Upper lobe of left lung (tissue), 6 donors: ENCODE data around the gene SPTBN1. TPM values are rescaled to one million over a fixed set of nuclear protein-coding genes. Genes with fewer than 3 reads are reported as not detected.
A peak's percentile ranks its signal among the peaks of the same experiment; 100 is the strongest.

Source experiments
- ATAC-seq, 2 donors: fragments of 200-7000 bp; cut with Tn5 transposase; one replicate each; pipeline ENCODE4 v1.9.1; 2022; ENCODE audit warnings: mild to moderate bottlenecking in 2 of 2, moderate library complexity in 2 of 2; ENCODE audit not compliant: low FRiP score in 2 of 2
- DNase-seq, 2 donors: peaks; one replicate each; pipeline ENCODE4 v3.0.0-alpha.2; 2019 to 2020
- H3K27ac ChIP-seq, 4 donors: fragments of 200-600 bp; sonication (generic); one replicate each; pipeline ENCODE4 v1.5.1; 2016 to 2019
- H3K27me3 ChIP-seq, 4 donors: fragments of 200-600 bp; sonication (generic); one replicate each; pipeline ENCODE4 v1.5.1; 2017 to 2019
- H3K36me3 ChIP-seq, 4 donors: fragments of 200-600 bp; sonication (generic); one replicate each; pipeline ENCODE4 v1.5.1; 2016 to 2019
- H3K4me1 ChIP-seq, 4 donors: fragments of 200-600 bp; sonication (generic); one replicate each; pipeline ENCODE4 v1.5.1; 2018 to 2019
- H3K4me3 ChIP-seq, 4 donors: fragments of 200-600 bp; sonication (generic); one replicate each; pipeline ENCODE4 v1.5.1; 2017 to 2019; ENCODE audit warnings: mild to moderate bottlenecking in 2 of 4, moderate library complexity in 1 of 4
- H3K9me3 ChIP-seq, 4 donors: fragments of 200-600 bp; sonication (generic); one replicate each; pipeline ENCODE4 v1.5.1; 2018 to 2019
- CTCF ChIP-seq, 6 experiments: fragments of 450-650 bp in 4 of 6; fragments of 200-600 bp in 2 of 6; sonication (generic) in 2 of 6; IDR thresholded peaks; one replicate each; pipeline ENCODE4 v1.5.1; 2016 to 2019; ENCODE audit warnings: antibody characterized with exemption in 6 of 6
- EP300 ChIP-seq, 4 donors: sonication (generic); formaldehyde crosslinking; IDR thresholded peaks; one replicate each; pipeline ENCODE4 v1.5.1; 2017; ENCODE audit warnings: antibody characterized with exemption in 4 of 4, control low read depth in 2 of 4
- POLR2A ChIP-seq, 4 donors: fragments of 450-650 bp; IDR thresholded peaks; one replicate each; pipeline ENCODE4 v1.5.1; 2016 to 2017; ENCODE audit warnings: antibody characterized with exemption in 4 of 4, mild to moderate bottlenecking in 2 of 4
- POLR2AphosphoS5 ChIP-seq, 2 donors: sonication (generic); formaldehyde crosslinking; IDR thresholded peaks; one replicate each; pipeline ENCODE4 v1.5.1; 2017; ENCODE audit warnings: antibody characterized with exemption in 2 of 2
- WGBS, 2 donors: methylation state at CpG; one replicate each; pipeline ENCODE4 v1.1.5; 2017 to 2018; 5-methylcytosine and 5-hydroxymethylcytosine counted together
- total RNA-seq, 6 donors: library from RNA; depleted of rRNA in 4 of 6; stranded (reverse); fragments of >200 nt in 4 of 6; gene quantifications; one replicate each; pipeline versions ENCODE4 v1.1.0 to v1.2.1, GENCODE V29; 2016 to 2021
- donor health status: DM: no; HTN: no; CAD: no; lungs with moderate emphysema.
- donor health status: DM: no; HTN: yes; CAD: no; lungs with severe emphysema.

Gene SPTBN1
- total RNA-seq, 6 donors from 2014 or later: 449 to 911 (median 654) TPM

DNA sequence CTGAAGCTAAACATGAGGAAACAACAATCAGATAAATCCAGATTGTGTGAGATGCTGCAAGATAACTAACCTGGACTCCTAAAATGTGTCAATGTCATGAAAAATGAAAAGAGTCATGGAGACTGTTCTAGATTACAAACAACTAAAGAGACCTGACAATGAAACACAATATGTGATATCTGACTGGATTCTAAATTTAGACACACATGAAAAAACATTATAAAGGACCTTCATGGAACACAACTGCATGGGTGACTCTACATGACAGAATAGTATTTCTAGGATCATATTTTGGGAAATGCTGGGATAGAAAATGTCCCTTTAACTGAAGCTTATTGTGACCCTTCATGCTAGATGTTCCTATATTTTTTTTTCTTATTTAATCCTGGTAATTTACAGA lies 18.5 kb upstream of the SPTBN1 start:
- no peak for ATAC-seq
- Histone ChIP-seq H3K36me3 (no peaks in the 10 kb centered on the region), H3K4me3 (no peak overlapping the region), H3K9me3 (no peaks in the 10 kb centered on the region), H3K27me3 (no peaks in the 10 kb centered on the region), H3K4me1 (peaks cover 43 to 53% (median 50%) of the 10 kb centered on the region in 4 donors), H3K27ac (peak overlapping the region in 1 of 4 donors; percentile 30)
- no peak for DNase-seq
- no peak for TF ChIP-seq POLR2AphosphoS5 (IDR thresholded peaks at IDR 0.05)
- no peak for TF ChIP-seq CTCF (IDR thresholded peaks at IDR 0.05)
- TF ChIP-seq POLR2A (IDR thresholded peaks at IDR 0.05): no peak
- no peak for TF ChIP-seq EP300 (IDR thresholded peaks at IDR 0.05)

GRCh38 chr2:54438271-54438670 lies 17.9 kb upstream of the SPTBN1 start:
- H3K4me3 ChIP-seq: no peak overlapping the region
- no peaks in the 10 kb centered on the region for H3K9me3 ChIP-seq
- peak overlapping the region in 2 of 4 donors; percentile 20 to 41 for H3K27ac ChIP-seq
- no peak for TF ChIP-seq POLR2A (IDR thresholded peaks at IDR 0.05)
- TF ChIP-seq POLR2AphosphoS5 (IDR thresholded peaks at IDR 0.05): no peak
- no peak for TF ChIP-seq EP300 (IDR thresholded peaks at IDR 0.05)
- TF ChIP-seq CTCF (IDR thresholded peaks at IDR 0.05): no peak
- H3K27me3 ChIP-seq: no peaks in the 10 kb centered on the region
- H3K36me3 ChIP-seq: no peaks in the 10 kb centered on the region
- 43 to 51% methylated on average over 7 of the region's 7 CpGs for WGBS, 2 donors
- peaks cover 36 to 48% (median 44%) of the 10 kb centered on the region in 4 donors for H3K4me1 ChIP-seq
- DNase-seq: no peak
- peak in 1 of 2 donors; percentile 57 for ATAC-seq

DNA sequence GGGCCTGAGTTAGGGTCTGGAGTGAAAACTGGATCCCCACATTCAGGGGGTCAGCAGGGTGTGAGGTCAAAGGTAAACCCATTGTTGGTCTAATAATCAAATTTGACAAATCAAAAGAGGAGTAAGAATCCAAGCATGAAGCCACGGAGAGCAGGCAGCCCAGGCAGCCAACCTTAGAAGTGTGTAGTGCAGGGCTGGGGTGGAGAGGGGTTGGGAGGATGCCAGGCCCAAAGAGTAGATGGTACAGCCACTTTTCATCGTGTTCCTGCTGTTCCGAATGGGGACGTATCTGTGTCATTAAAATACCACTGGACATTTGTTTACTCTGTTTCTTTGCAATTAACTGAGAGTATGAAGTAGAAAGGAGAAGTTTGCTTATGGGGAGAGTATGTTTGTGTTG lies 16.5 kb upstream of the SPTBN1 start:
- ATAC-seq: peak in 1 of 2 donors; percentile 28
- peak overlapping the region in 3 of 4 donors; percentile 12 to 45 (median 32) for H3K27ac ChIP-seq
- TF ChIP-seq POLR2AphosphoS5 (IDR thresholded peaks at IDR 0.05) (no peak), CTCF (IDR thresholded peaks at IDR 0.05) (no peak), EP300 (IDR thresholded peaks at IDR 0.05) (no peak), POLR2A (IDR thresholded peaks at IDR 0.05) (no peak)
- peaks cover 25 to 41% (median 38%) of the 10 kb centered on the region in 4 donors for H3K4me1 ChIP-seq
- 45 to 64% methylated on average over 4 of the region's 4 CpGs for WGBS, 2 donors
- DNase-seq: peak in 1 of 2 donors; percentile 42
- no peaks in the 10 kb centered on the region for H3K27me3 ChIP-seq
- H3K36me3 ChIP-seq: no peaks in the 10 kb centered on the region
- H3K9me3 ChIP-seq: no peaks in the 10 kb centered on the region
- H3K4me3 ChIP-seq: no peak overlapping the region

- no peaks in the 10 kb centered on the region for H3K27me3 ChIP-seq
- 54 to 61% methylated on average over 2 of the region's 2 CpGs for WGBS, 2 donors
- H3K4me3 ChIP-seq: no peak overlapping the region
- DNase-seq: no peak
- H3K9me3 ChIP-seq: no peaks in the 10 kb centered on the region
- H3K4me1 ChIP-seq: peaks cover 20 to 39% (median 36%) of the 10 kb centered on the region in 4 donors
- ATAC-seq: no peak
- TF ChIP-seq POLR2A (IDR thresholded peaks at IDR 0.05) (no peak), POLR2AphosphoS5 (IDR thresholded peaks at IDR 0.05) (no peak), EP300 (IDR thresholded peaks at IDR 0.05) (no peak), CTCF (IDR thresholded peaks at IDR 0.05) (no peak)
- H3K27ac ChIP-seq: peak overlapping the region; percentile 12 to 45 (median 24)
- H3K36me3 ChIP-seq: no peaks in the 10 kb centered on the region
Measured at GRCh38 chr2:54440050-54440449, 16.1 kb upstream of the SPTBN1 start.

DNA sequence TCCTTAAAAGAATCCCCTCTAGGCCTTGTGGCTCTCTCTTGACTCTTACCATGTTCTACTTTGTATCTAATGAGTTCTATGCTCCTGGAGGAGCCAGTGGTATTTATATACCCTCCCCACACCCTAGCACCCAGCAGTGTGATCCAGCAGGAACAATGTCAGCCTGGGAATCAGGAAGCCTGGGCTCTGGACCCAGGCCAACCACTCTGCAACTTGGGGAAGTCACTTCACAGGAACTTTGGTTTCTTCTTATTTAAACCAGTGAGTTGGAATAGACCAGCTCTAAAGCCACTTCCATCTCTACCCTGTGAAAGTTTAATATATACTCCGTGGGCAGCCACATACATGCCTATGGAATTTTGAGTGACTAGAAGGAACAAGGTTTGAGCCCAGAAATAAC lies 11.6 kb upstream of the SPTBN1 start:
- peak overlapping the region in 3 of 4 donors; percentile 28 to 57 (median 30) for H3K27ac ChIP-seq
- no peaks in the 10 kb centered on the region for H3K27me3 ChIP-seq
- DNase-seq (peak in 1 of 2 donors; percentile 45), ATAC-seq (no peak)
- H3K9me3 ChIP-seq: no peaks in the 10 kb centered on the region
- peaks cover 11 to 22% (median 15%) of the 10 kb centered on the region in 4 donors for H3K4me1 ChIP-seq
- TF ChIP-seq POLR2AphosphoS5 (IDR thresholded peaks at IDR 0.05) (no peak), EP300 (IDR thresholded peaks at IDR 0.05) (no peak), CTCF (IDR thresholded peaks at IDR 0.05) (no peak), POLR2A (IDR thresholded peaks at IDR 0.05) (no peak)
- H3K36me3 ChIP-seq: no peaks in the 10 kb centered on the region
- H3K4me3 ChIP-seq: no peak overlapping the region
- 61 to 68% methylated on average over 1 of the region's 1 CpG for WGBS, 2 donors
